Measurements from ENCODE around the gene LDLRAP1.
"Not testable (repeated sequence)": the region's sequence is repeated elsewhere in the genome, so short reads cannot be mapped to it uniquely, and the experiment has no call there.

DNA sequence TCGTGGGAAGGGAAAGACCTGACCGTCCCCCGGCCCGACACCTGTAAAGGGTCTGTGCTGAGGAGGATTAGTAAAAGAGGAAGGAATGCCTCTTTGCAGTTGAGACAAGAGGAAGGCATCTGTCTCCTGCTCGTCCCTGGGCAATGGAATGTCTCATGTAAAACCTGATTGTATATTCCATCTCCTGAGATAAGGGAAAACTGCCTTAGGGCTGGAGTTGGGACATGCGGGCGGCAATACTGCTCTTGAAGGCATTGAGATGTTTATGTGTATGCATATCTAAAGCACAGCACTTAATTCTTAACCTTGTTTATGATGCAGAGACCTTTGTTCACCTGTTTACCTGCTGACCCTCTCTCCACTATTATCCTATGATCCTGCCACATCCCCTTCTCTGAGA, 44.8 kb downstream of the LDLRAP1 start:
- TF ChIP-seq, protein P1, sequence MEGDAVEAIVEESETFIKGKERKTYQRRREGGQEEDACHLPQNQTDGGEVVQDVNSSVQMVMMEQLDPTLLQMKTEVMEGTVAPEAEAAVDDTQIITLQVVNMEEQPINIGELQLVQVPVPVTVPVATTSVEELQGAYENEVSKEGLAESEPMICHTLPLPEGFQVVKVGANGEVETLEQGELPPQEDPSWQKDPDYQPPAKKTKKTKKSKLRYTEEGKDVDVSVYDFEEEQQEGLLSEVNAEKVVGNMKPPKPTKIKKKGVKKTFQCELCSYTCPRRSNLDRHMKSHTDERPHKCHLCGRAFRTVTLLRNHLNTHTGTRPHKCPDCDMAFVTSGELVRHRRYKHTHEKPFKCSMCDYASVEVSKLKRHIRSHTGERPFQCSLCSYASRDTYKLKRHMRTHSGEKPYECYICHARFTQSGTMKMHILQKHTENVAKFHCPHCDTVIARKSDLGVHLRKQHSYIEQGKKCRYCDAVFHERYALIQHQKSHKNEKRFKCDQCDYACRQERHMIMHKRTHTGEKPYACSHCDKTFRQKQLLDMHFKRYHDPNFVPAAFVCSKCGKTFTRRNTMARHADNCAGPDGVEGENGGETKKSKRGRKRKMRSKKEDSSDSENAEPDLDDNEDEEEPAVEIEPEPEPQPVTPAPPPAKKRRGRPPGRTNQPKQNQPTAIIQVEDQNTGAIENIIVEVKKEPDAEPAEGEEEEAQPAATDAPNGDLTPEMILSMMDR (IDR thresholded peaks at IDR 0.05), result not testable (repeated sequence)
- not testable (repeated sequence) for TF ChIP-seq POLR2A (IDR thresholded peaks at IDR 0.05)

Measured in thyroid gland (tissue), 4 donors.